HG02678 (cell line): ENCODE data around the gene SHISA9.
"Not testable (repeated sequence)": the region's sequence is repeated elsewhere in the genome, so short reads cannot be mapped to it uniquely, and the experiment has no call there.

Experiments
- ATAC-seq: cut with Tn5 transposase; IDR thresholded peaks from one replicate; pipeline ENCODE4 v1.9.1; 2021; ENCODE audit warnings: mild to moderate bottlenecking, moderate library complexity; ENCODE audit not compliant: unreplicated experiment

The SHISA9 gene

GRCh38 chr16:12901597-12902461, at the start of gene SHISA9:
TSS of gene SHISA9 (plus strand) at chr16:12901598.
- no peak for ATAC-seq

- ATAC-seq: no peak
These were observed 47.4 kb upstream of the SHISA9 start for GRCh38 chr16:12853972-12854371.

GRCh38 chr16:12857435-12857834, 44.0 kb upstream of the SHISA9 start:
- ATAC-seq: not testable (repeated sequence)

GRCh38 chr16:12862327-12862726, 39.1 kb upstream of the SHISA9 start:
- no peak for ATAC-seq

- ATAC-seq: no peak
These were observed 38.5 kb upstream of the SHISA9 start for GRCh38 chr16:12862941-12863340.

- no peak for ATAC-seq
These were observed 34.3 kb upstream of the SHISA9 start for GRCh38 chr16:12866981-12867551.

- ATAC-seq: no peak
These were observed 33.2 kb upstream of the SHISA9 start for GRCh38 chr16:12868169-12868568.

- ATAC-seq: no peak
These were observed 32.6 kb upstream of the SHISA9 start for GRCh38 chr16:12868788-12869187.

- no peak for ATAC-seq
These were observed 31.5 kb upstream of the SHISA9 start for GRCh38 chr16:12869698-12870427.

GRCh38 chr16:12871784-12872183, 29.6 kb upstream of the SHISA9 start:
- no peak for ATAC-seq

- ATAC-seq: no peak
These were observed 27.2 kb upstream of the SHISA9 start for GRCh38 chr16:12874186-12874585.

GRCh38 chr16:12876778-12877177, 24.6 kb upstream of the SHISA9 start:
- no peak for ATAC-seq

- no peak for ATAC-seq
These were observed 22.4 kb upstream of the SHISA9 start for GRCh38 chr16:12878973-12879372.

GRCh38 chr16:12879812-12880211, 21.6 kb upstream of the SHISA9 start:
- ATAC-seq: no peak

- ATAC-seq: no peak
These were observed 20.2 kb upstream of the SHISA9 start for GRCh38 chr16:12881182-12881581.

- no peak for ATAC-seq
These were observed 19.7 kb upstream of the SHISA9 start for GRCh38 chr16:12881740-12882139.

- no peak for ATAC-seq
These were observed 15.7 kb upstream of the SHISA9 start for GRCh38 chr16:12885742-12886141.

- no peak for ATAC-seq
These were observed 9.6 kb upstream of the SHISA9 start for GRCh38 chr16:12891836-12892235.

GRCh38 chr16:12893050-12893750, 8.2 kb upstream of the SHISA9 start:
- ATAC-seq: no peak

GRCh38 chr16:12896562-12896961, 4.8 kb upstream of the SHISA9 start:
- no peak for ATAC-seq

- ATAC-seq: no peak
These were observed 2.8 kb upstream of the SHISA9 start for GRCh38 chr16:12898551-12898950.
